Activated effector memory CD4-positive, alpha-beta T cell treated with Interleukin-2 at 50 U/mL for 16 hours (primary cell): Measurements from ENCODE around the gene CRKL.

Experiments
- DNase-seq: peaks from one replicate; pipeline ENCODE4 v3.0.0-alpha.2; 2020

Gene CRKL

GRCh38 chr22:20952544-20953341 lies 35.5 kb downstream of the CRKL start:
- DNase-seq, result no peak

- DNase-seq, result no peak
These were observed 36.1 kb downstream of the CRKL start for GRCh38 chr22:20953342-20953608.

GRCh38 chr22:20953668-20954500 lies 36.7 kb downstream of the CRKL start:
- no peak for DNase-seq

DNA sequence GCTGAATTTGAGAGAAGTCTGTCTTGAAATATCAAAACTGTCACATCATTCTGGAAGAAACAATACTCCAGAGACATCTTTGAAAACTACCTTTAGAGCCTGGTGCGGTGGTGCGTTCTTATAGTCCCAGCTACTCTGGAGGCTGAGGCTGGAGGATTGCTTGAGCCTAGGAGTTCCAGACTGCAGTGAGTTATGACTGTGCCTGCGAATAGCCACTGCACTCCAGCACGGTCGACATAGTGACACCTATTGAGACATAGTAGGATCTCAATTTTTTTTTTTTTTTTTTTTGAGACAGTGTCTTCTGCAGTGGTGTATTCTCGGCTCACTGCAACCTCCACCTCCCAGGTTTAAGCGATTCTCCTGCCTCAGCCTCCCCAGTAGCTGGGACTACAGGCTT lies 38.3 kb downstream of the CRKL start:
- no peak for DNase-seq

GRCh38 chr22:20956258-20957101 lies 39.3 kb downstream of the CRKL start:
- no peak for DNase-seq

DNA sequence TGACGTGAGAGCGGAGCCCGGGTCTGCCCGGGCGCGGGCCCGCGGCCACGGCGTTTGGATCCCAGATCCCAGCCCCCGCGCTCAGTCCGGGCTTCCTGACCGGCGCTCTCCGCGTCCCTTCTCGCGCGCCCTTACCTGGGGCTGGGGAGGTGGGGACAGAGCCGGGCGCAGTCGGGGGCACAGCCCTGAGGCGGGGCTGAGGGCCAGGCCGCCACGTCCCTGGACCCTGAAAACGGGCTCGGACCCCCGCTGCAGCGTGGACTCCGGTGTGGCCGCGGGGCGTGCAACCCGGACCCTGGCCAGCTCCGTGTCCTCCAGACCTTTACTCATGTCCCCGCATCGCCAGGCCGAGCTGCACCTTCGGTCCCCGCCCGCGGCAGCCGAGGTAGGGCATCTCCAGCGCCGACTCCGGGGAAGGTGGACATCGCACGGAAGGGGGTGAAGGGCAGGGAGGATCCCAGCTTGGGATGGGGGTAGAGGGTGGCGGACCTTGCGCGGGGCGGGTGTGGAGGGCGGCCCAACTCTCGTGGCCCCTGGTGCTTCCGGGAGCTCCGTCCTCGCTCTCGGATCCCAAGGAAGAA lies 40.0 kb downstream of the CRKL start:
- DNase-seq, result no peak

- DNase-seq, result no peak
These were observed 40.6 kb downstream of the CRKL start for GRCh38 chr22:20957683-20958431.

DNA sequence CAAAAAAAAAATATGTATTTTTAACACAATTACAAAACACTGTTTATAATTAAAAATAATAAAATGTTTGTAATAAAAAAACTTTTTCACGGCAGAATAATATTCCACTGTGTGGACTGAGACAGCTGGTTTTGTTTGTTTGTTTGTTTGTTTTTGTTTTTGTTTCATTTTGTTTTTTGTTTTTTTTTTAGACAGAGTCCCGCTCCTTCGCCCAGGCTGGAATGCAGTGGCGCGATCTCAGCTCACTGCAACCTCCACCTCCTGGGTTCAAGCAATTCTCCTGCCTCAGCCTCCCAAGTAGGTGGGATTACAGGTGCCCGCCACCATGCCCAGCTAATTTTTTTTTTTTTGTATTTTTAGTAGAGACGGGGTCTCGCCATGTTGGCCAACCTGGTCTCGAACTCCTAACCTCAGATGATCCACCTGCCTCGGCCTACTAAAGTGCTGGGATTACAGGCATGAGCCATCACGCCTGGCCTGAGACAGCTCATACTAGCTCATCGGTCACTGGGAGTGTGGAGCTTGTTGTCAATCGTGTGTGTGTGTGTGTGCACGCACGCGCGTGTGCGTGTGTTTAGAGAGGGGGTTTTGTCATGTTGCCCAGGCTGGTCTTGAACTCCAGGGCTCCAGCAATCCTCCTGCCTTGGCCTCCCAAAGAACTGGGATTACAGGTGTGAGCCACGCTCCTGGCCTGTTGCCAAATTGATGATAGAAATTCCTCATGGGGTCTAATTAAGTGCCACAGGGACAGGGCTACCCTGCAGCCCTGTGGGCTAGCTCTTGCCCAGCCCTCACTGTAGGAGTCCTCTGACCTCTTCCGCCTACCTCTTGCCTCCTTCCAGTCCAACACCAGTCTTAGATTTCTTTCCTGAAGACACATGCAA lies 42.6 kb downstream of the CRKL start:
- DNase-seq, result no peak

DNA sequence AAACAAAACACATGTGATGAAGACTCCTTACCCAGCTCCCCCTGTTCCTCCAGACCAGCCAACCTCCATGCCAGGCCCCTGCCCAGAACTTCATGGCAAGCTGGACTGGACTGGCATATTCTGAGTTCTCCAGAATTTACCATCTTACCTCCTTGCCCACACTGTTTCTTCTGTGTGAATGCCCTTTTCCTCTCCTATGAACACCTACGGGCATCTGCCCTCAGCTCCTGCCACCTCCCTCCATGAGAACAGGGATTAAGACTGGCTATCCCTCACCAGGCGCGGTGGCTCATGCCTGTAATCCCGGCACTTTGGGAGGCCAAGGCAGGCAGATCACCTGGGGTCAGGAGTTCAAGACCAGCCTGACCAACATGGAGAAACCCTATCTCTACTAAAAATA lies 43.4 kb downstream of the CRKL start:
- DNase-seq, result no peak

DNA sequence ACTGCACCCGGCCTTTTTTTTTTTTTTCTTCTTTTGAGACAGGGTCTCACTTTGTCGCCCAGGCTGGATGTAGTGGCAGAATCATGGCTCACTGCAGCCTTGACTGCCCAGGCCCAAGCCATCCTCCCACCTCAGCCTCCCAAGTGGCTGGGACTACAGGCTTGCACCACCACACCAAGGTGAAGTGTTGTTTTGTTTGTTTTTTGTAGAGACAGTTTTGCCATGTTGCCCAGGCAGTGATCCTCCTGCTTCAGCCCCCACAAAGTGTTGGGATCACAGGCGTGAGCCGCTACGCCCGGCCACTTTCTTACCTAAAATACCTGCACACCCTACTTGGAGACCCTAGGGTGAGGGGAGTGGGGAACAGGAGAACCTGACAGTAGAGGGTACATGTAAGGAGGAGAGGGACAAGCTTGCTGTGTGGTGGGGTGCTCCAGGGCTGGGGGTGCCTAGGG lies 45.3 kb downstream of the CRKL start:
- no peak for DNase-seq

- DNase-seq, result no peak
These were observed 46.2 kb downstream of the CRKL start for GRCh38 chr22:20963201-20964052.

GRCh38 chr22:20964090-20964798 lies 47.0 kb downstream of the CRKL start:
- DNase-seq, result no peak

DNA sequence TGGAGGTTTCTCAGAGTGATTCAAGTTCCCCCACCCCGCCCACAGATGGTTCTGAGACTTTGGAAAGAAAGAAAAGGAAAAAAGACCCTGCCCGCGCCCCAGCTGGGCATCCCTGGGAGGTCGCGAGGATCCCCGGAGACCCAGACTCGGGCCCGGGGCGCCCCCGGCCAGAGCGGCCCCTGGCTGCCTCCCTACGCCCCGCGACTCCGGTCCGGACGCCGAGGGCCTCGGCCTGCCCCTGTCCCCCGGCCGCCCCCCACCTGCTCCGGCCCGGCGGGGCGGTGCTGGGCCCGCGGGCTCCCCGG lies 47.5 kb downstream of the CRKL start:
- DNase-seq, result no peak

- no peak for DNase-seq
These were observed 48.1 kb downstream of the CRKL start for GRCh38 chr22:20965104-20965887.

DNA sequence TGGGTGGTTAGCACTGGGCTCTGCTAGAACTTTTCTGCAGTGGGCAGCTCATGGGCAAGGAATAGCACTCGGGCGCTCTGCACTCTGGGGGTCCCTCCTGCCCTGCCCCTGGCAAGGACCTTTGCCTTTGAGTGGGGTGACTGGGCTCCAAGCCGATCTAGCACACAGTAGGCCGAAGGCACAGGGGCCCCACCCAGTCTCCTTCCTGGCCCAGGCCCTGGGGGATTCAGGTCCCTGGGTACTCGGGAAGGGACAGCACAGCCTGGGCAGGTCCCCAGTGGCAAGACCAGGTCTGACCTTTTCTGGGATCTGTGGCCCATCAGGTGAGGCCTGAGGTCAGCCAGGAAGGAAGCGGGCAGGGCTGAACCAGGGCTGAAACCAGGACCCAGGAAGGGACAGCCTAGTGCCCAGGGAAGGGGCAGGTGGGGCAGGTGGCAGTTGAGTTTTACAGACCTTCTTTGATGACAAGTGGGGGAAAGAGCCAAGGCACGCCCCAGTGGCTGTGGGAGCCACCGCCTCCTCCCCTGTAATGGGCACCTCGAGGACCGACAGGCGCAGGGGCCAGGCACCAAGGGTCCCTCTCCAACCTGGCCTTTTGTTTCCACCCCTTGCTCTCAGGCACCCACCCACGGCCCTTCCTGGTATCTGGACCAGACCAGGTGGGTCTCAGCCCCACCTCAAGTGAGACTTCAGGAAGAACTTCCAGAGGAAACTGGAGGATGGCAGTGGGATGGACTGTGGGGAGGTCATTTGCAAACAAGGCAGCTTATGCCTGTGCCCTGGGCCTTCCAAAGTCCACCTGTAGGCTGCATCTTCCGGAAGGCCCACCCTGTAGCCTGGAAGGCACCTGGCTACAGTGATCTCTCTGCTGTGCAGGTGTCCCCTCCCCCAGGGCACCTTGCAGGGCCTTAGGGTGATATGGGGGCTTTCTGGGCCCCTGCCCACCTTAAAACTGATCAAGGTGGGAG lies 49.0 kb downstream of the CRKL start:
- no peak for DNase-seq

DNA sequence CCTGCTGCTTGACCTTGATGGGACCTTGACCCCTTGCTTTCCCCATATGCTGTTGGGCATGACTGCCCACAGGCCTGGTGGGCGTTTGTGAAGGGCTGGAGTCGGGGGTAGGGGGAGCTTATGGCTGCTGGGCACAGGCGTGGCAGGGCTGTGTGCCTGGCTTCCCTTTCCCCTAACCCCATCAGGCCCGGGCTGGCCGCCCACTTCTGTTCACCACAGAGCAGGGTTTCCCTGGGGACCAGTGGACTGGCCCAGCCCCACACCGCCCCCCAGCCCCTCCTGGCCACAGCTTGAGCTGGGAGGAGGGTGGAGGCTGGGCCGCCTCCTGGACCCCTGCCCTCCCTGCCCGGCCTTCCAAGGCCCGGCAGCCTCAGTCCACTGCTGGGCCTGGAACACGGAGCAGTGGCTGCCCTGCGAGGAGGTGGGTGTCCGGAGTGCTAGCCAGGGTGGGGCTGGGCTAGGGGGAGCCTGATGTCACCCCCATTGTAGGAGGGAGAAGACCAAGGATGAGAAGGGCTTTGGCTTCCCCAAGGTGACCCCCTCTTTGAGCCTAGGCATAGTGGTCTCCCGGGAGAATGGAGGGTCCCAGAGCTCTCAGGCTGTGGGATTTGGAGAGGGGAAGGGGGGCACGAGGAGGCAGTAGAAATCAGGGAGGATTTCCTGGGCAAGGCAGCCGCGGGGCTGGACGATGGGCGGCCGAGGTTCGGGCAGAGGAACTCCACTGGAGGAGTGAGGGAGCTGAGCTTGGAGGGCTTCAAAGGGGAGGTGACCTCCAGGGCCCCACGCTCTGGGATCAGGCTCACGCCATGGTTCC lies 49.9 kb downstream of the CRKL start, which contains the start of gene AIFM3:
AIFM3 (plus strand) TSS at position 373 of the 814 bp plus-strand sequence. CDS start 690 bp downstream, outside the sequence.
- DNase-seq, result no peak
